Mammary epithelial cell (primary cell): ENCODE measurements around the gene LRFN3.

Experiments
- EZH2 ChIP-seq: IDR thresholded peaks from 2 replicates; pipeline ENCODE4 v1.6.1; 2012; ENCODE audit warnings: low read length, inconsistent platforms, borderline replicate concordance
- TF ChIP-seq, protein P1 (sequence below), 2 donors: IDR thresholded peaks in 1 of 2; conservative IDR thresholded peaks in 1 of 2; 2 replicates each; pipeline ENCODE4 v1.5.1; 2011 to 2012; ENCODE audit warnings: inconsistent platforms in 2 of 2, low read length in 2 of 2, mild to moderate bottlenecking in 2 of 2, control low read depth in 1 of 2, low read depth in 1 of 2; ENCODE audit not compliant: insufficient read depth in 1 of 2; ENCODE audit errors: extremely low read depth in 1 of 2

DNA sequence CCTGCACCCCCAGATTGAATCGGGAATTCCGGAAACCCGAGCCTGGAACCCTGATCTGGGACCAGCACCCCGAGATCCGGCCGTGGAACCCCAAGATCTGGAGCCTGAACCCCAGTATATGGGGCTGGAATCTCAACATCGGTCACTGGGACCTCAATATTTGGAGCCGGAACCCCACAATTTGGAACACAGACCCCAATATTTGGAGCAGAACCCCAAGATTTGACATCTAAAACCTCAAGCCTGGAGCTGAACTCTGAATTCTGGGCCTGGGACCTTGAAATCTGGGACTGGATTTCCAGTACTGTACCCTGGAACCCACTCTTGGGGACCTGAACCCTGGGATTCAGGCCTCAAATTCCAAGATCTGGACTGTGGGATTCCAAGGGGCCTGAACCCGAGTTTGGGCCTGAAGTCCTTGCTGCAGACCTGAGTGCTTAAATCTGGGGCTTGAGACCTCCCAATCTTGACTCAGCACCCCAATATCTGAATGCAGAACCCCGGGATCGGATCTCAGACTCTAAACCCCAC, 629 bp downstream of the LRFN3 start:
- no peak for TF ChIP-seq EZH2
- TF ChIP-seq, protein P1, sequence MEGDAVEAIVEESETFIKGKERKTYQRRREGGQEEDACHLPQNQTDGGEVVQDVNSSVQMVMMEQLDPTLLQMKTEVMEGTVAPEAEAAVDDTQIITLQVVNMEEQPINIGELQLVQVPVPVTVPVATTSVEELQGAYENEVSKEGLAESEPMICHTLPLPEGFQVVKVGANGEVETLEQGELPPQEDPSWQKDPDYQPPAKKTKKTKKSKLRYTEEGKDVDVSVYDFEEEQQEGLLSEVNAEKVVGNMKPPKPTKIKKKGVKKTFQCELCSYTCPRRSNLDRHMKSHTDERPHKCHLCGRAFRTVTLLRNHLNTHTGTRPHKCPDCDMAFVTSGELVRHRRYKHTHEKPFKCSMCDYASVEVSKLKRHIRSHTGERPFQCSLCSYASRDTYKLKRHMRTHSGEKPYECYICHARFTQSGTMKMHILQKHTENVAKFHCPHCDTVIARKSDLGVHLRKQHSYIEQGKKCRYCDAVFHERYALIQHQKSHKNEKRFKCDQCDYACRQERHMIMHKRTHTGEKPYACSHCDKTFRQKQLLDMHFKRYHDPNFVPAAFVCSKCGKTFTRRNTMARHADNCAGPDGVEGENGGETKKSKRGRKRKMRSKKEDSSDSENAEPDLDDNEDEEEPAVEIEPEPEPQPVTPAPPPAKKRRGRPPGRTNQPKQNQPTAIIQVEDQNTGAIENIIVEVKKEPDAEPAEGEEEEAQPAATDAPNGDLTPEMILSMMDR (conservative IDR thresholded peaks at IDR 0.05 in 1 of 2, IDR thresholded peaks at IDR 0.05 in 1 of 2; ENCODE audit: extremely low read depth in 1 of 2, insufficient read depth in 1 of 2, low read depth in 1 of 2, low read length in 2 of 2) = no peak
